Ureter (tissue), 1 donor: Measurements from ENCODE around the gene RPS17. TPM values are rescaled to one million over a fixed set of nuclear protein-coding genes. Genes with fewer than 3 reads are reported as not detected.
"Not testable (repeated sequence)": the region's sequence is repeated elsewhere in the genome, so short reads cannot be mapped to it uniquely, and the experiment has no call there.

Source experiments
- DNase-seq: peaks from one replicate; pipeline ENCODE4 v3.0.0-alpha.2; 2020; ENCODE audit warnings: low spot score
- total RNA-seq: library from RNA; stranded (reverse); gene quantifications from one replicate; pipeline ENCODE4 v1.2.4, GENCODE V29; 2023
- donor health status: DM: yes; HTN: yes; CAD: no.

RPS17 gene
- total RNA-seq, 1 donor from 2014 or later, result 1,866 TPM

GRCh38 chr15:82507693-82508092, 32.6 kb downstream of the RPS17 start:
- DNase-seq, result not testable (repeated sequence)

GRCh38 chr15:82507087-82507486, 33.2 kb downstream of the RPS17 start:
- not testable (repeated sequence) for DNase-seq

- not testable (repeated sequence) for DNase-seq
Measured at GRCh38 chr15:82505842-82506241, 34.4 kb downstream of the RPS17 start.

GRCh38 chr15:82504074-82504473, 36.2 kb downstream of the RPS17 start:
- DNase-seq, result not testable (repeated sequence)

- not testable (repeated sequence) for DNase-seq
Measured at GRCh38 chr15:82502700-82503339, 37.4 kb downstream of the RPS17 start.

- DNase-seq, result not testable (repeated sequence)
Measured at GRCh38 chr15:82500772-82501171, 39.5 kb downstream of the RPS17 start.

GRCh38 chr15:82497978-82498377, 42.3 kb downstream of the RPS17 start:
- DNase-seq, result not testable (repeated sequence)

DNA sequence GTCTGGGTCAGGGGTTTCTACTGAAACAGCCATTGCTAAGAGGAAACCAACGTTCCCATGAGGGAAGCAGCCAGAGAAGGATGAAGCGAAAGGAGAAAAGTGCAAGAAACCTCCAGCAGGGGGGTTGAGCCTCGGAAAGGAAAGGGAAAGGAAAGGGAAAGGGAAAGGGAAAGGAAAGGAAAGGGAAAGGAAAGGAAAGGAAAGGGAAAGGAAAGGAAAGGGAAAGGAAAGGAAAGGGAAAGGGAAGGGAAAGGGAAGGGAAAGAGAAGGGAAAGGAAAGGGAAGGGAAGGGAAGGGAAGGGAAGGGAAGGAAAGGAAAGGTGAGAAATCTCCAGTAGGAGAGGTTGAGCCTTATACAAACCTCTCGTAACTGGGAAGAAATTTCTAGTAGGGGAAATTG, 52.0 kb downstream of the RPS17 start:
- not testable (repeated sequence) for DNase-seq

GRCh38 chr15:82487045-82487444, 53.2 kb downstream of the RPS17 start:
- DNase-seq, result not testable (repeated sequence)

Other genes with a start within 250 kb of the RPS17 start
- gene GOLGA6L10, start 191.0 kb downstream of the RPS17 start, total RNA-seq, result 4.3 TPM
- 7.9 TPM for gene GOLGA6L9, start 110.6 kb downstream of the RPS17 start, total RNA-seq
- gene CPEB1, start 106.9 kb upstream of the RPS17 start, total RNA-seq, result 3.7 TPM
- gene AP3B2, start 169.4 kb upstream of the RPS17 start, total RNA-seq, result 12.5 TPM